ENCODE results near the gene CIBAR2. TPM values are rescaled to one million over a fixed set of nuclear protein-coding genes. Genes with fewer than 3 reads are reported as not detected.

The CIBAR2 gene
- polyA plus RNA-seq, 3 donors, result 0.22 to 0.50 (median 0.36) TPM

GRCh38 chr16:85103114-85104079, 8.9 kb downstream of the CIBAR2 start:
- DNase-seq, result no peak

GRCh38 chr16:85101956-85102630, 10.2 kb downstream of the CIBAR2 start:
- DNase-seq, result no peak

GRCh38 chr16:85100265-85100664, 12.0 kb downstream of the CIBAR2 start:
- DNase-seq, result no peak

GRCh38 chr16:85098565-85098964, 13.7 kb downstream of the CIBAR2 start:
- DNase-seq, result no peak

GRCh38 chr16:85096921-85097320, 15.4 kb downstream of the CIBAR2 start:
- DNase-seq, result no peak

- no peak for DNase-seq
Observed at GRCh38 chr16:85094812-85095211, 17.5 kb downstream of the CIBAR2 start.

GRCh38 chr16:85094176-85094805, 18.0 kb downstream of the CIBAR2 start:
- no peak for DNase-seq

GRCh38 chr16:85093705-85094104, 18.6 kb downstream of the CIBAR2 start:
- DNase-seq, result no peak

GRCh38 chr16:85092851-85093250, 19.4 kb downstream of the CIBAR2 start:
- DNase-seq, result no peak

GRCh38 chr16:85092309-85092708, 20.0 kb downstream of the CIBAR2 start:
- DNase-seq, result no peak

- no peak for DNase-seq
Observed at GRCh38 chr16:85091522-85091910, 20.8 kb downstream of the CIBAR2 start.

GRCh38 chr16:85090873-85091521, 21.3 kb downstream of the CIBAR2 start:
- DNase-seq, result no peak

- DNase-seq, result no peak
Observed at GRCh38 chr16:85090181-85090580, 22.1 kb downstream of the CIBAR2 start.

- no peak for DNase-seq
Observed at GRCh38 chr16:85089525-85089924, 22.7 kb downstream of the CIBAR2 start.

GRCh38 chr16:85088570-85089199, 23.6 kb downstream of the CIBAR2 start:
- DNase-seq, result no peak

GRCh38 chr16:85087899-85088569, 24.2 kb downstream of the CIBAR2 start:
- DNase-seq, result no peak

- DNase-seq, result peak; percentile 81
Observed at GRCh38 chr16:85086347-85087291, 25.7 kb downstream of the CIBAR2 start.

- DNase-seq, result no peak
Observed at GRCh38 chr16:85085721-85086120, 26.6 kb downstream of the CIBAR2 start.

GRCh38 chr16:85084841-85085510, 27.3 kb downstream of the CIBAR2 start:
- DNase-seq, result no peak
